Activated CD4-positive, alpha-beta T cell treated with anti-CD3 and anti-CD28 coated beads for 4 hours (primary cell): Measurements from ENCODE around the gene STX1B.
"Not testable (repeated sequence)": the region's sequence is repeated elsewhere in the genome, so short reads cannot be mapped to it uniquely, and the experiment has no call there.

Experiments used
- DNase-seq, 2 donors: peaks; one replicate each; pipeline ENCODE4 v3.0.0-alpha.2; 2020

The STX1B gene

DNA sequence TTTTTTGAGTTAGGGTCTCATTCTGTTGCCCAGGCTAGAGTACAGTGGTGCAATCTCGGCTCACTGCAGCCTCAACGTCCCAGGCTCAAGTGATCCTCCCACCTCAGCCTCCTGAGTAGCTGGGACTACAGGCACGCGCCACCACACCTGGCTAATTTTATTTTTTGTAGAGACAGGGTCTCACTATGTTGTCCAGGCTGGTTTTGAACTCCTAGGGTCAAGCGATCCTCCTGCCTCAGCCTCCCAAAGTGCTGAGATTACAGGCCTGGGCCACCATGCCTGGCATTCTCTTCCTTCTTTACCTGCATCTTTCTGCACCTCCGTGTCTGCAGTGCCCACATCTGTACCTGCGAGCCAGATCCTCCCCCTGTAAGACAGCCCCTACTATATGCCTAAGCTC is 1.4 kb upstream of the STX1B start:
- DNase-seq = not testable (repeated sequence)

DNA sequence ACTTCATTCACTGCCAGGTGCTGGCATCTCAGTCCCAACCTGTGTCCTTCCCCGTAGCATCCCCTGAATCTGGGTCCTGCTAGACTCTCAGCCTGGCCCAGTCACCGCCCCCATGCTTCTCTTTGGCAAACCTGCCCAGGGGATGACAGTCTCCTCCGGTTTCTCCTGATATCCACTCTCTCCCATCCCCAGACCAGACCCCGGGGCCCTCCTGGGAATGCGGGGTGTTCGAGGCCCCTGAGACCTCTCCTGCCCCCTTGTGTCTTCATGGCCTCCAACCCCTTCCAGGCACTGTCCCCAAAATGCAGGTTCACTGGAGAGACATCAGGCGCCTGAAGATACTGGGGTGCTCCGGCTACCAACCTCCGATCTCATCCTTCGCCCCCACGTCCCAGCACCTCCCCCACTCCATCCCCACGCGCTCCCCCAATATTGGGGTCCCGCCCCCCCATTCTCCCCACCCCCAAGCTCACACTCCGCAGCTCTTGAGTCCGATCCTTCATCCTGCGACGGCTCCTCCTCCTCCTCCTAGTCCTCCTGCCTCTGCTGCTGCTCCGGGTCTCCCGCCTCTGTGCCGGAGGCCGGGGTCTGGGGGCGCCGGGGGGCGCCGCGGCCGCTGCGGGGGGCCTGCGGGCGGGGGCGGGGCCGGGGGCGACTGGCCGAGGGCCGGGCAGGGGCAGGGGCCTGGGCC is 399 bp downstream of the STX1B start:
- no peak for DNase-seq

DNA sequence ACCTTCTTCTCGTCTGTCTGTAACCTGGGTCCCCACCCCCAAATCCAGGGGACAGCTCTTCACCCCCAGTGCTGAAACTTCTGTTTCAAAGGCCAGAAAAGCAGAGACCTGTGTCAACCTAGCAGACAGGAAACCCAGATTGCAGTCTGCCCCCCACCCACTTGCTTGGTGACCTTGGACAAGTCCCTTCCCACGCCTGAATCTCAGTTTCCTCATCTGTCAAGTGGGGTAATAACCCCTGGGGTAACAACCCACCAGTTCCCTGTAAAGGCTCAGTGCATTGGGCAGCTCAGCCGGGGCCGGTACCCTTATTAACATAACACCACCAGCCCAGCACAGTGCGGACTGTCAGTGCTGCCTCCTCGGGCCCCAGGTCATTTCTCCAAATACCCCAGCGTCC is 1.3 kb downstream of the STX1B start:
- DNase-seq = no peak

DNA sequence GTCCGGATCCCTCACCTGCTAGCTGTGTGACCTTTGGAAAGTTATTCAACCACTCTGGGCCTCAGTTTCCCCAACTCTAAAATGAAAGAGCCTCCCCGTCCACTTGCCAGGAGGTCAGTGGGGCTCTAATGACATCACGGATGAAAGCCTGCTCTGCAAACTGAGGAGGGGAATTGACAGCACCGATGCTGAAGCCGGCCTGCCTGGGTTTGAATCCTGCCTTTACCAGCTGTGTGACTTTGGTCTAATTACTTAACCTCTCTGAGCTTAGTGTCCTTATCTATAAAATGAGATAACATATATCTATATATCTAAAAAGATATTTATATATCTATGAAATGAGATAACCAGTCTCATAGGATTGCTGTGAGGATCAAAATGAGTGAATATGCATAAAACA is 1.9 kb downstream of the STX1B start:
- DNase-seq = no peak

DNA sequence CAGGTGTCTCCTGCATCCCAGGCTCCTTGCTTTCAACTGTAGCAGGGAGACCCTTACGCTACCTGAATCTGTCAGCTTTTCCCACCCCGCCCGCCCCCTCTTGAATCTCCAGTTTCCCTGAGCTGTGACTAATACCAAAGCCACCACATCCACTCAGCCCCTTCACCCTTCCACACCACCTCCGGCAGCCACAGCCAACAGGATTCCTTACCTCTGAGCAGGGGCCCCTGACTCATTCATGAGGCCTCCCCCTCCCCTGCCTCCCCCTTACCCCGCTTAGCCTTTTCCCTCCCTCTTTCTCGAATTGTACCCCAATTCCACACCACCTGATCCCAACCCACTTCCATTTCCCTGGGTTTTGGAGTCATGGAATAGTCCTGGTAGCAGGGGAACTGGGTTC is 2.3 kb downstream of the STX1B start:
- DNase-seq = no peak

DNA sequence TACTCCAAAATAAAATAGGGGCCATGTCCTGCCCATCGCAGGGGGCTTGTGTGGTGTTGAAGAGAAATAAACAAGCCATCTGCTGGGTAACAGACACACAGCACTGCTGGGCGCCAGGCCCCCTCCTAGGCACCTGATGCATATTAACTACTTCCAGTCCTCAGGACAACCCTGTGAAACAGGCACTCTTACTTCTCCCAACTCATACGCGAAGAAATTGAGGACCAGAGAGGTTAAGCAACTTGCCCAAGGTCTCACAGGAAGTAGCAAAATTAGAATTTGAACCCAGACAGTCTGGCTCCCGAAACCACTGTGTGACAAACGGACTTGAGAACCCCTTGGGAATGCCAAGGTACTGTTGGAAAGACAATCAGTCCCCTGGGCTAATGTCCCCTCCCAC is 2.8 kb downstream of the STX1B start:
- DNase-seq = no peak

DNA sequence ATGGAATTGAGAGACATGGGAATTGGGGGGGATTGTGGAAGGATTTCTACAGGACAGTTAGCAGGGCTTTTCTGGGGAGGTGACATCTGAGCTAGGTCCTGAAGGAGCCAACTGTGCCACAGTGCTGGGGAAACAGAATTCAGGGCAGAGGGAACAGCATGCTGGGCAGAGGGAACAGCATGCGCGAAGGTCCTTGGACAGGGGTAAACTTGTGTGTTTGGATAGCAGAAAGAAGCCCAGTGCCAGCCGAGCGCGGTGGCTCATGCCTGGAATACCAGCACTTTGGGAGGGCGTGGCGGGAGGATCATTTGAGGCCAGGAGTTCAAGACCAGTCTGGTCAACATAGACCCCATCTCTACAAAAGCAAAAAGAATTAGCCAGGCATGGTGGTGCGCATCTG is 3.8 kb downstream of the STX1B start:
- no peak for DNase-seq

DNA sequence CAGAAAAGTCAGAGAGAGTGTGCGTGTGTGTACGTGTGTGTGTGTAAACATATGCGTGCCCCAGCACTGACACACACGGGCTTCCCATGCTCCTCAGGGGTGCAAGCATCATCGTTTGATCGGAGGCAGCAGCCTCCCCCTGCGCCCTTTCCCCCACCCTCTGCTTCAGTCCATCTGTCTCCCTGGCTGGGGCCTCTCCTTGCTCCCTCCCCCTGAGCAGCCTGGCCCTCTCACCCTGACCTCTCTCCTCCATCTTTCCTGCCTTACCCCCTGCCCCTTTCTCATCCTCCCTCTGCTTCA is 4.4 kb downstream of the STX1B start:
- DNase-seq = no peak

DNA sequence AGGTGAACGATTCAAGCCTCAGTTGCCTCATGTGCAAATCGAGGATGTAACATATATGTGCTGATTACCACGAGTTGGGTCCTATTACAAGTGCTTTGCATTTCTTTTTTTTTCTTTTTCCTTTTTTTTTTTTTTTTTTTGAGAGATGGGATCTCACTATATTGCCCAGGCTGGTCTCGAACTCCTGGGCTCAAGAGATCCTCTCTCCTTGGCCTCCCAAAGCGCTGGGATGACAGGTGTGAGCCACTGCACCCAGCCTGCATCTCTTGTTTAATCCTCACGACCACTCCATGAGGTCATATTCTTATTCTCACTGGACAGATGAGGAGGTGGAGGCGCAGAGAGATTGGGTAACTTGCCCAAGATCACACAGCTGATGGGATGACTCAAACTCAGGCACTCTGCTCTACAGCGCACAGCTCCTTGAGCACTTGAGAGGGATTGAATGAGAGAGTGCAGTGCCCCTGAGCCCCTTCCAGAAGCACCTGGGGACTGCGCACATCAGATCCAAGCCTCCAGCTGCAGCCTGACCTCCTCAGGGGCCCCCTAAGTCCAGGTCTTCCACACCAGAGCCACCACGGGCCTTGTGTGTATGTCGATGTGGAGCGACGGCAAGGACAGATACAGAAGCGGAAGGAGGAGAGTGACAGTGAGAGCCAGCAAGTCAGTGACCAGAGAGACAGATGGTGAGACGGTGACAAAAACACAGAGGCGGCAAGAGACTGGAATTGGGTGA is 4.9 kb downstream of the STX1B start:
- no peak for DNase-seq

DNA sequence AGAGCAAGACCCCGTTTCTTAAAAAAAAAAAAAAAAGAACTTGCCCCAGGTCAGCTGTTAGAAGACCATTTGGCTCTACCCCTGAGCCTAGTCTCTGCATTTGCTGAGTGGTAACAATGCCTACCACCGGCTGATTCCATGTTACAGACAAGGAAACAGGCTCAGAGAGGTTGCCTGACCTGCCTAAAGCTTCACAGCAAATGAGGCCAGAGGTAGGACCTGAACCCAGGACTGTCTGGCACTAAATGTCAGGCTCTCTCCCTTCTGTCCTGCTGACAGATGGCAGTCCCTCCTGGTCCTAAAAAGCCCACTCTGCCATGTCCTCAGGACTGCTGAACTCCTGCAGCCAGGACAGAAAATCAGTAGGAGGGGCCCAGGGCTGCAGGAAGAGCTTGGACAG is 5.8 kb downstream of the STX1B start:
- DNase-seq = no peak

DNA sequence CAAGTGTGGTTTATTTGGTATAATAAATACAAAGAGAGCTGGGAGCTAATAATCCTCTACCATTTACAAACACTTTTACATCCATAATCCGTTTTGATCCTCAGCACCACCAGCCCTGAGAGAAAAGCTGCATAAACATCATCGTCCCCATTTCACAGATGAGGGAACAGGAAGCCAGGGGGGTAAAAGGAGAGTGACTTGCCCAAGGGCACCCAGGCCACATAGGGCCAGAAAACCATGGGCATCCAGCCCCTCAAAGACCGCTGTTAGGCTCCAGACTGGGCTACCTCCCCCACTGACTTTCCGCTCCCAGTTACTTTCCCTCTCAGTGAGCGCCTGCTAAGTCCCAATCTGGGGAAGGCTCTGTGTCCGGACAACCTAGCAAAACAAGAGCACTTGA is 6.7 kb downstream of the STX1B start:
- no peak for DNase-seq

DNA sequence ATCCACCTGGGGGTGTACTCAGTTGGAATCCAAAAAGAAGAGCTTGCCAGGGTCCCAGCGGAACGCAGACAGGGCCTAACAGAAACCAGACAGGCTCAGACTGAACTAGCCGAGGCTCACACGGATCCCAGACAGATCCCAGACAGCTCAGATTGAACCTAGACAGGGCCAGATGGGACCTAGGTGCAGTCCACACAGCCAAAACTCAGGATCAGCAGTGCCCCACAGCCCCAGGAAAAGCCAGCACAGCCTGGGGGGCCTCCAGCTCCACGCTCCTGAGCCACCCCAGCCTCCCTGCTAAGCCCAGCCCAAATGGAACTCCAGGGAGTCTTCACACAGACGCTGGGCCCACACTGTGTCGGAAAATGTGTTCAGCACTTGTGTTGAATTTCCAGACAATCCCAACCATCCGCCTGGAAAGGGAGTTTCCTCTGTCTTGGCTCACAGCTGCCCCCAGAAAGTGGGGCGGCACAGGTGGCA is 7.5 kb downstream of the STX1B start:
- no peak for DNase-seq

DNA sequence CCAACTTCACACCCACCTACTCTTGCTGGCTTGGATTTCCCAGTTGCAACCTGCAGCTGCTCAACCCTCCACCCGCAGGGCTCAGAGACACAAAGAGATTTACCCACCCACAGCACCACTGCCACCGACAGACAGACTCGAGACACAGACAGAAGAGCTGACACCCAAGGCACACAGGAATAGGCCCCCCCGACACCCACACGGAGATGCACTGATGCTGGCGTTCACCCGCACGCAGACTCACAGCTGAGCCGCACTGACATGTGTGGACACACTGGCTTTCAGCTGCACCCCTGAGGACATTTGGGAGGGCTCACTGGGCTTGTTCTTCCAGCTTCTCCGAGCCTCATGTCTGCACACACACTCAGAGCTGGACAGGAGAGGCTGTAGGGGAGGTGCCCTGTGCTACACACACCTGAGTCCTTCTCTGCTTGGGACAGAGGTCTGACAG is 8.2 kb downstream of the STX1B start:
- DNase-seq = no peak

DNA sequence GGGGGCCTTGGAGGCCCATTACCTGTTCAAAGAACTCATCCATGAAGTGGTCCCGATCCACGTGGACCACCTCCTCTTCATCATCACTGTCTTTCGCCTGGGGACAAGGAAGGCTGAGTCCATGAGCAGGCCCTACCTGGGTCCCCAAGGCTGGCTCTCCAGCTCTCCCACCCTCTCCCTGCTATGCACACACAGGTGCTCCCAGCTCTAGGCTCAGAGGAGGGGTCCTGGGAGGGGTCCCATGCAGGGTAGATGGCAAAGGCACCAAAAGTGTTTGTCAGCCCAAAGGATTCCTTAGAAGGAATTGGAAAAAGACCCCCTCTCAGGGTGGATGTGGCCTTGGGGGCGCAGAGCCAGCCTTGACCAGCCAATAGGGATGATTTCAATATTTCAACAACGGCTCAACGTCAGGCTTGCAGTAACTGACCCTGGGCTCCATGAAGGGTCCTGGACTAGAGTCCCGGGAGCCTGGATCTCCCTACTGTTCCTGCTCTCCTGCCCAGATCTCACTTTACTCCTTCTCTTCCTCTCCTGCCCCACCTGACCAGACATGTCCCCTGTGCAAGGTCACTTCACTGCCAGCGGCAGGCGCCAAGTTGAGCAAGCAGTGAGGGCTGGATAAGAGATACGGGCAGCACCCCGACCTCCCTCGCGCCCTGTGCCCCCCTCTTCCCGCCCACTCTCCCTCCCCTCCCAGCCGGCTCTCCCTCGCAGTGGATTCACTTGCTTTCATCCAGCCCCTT is 8.8 kb downstream of the STX1B start:
- no peak for DNase-seq

DNA sequence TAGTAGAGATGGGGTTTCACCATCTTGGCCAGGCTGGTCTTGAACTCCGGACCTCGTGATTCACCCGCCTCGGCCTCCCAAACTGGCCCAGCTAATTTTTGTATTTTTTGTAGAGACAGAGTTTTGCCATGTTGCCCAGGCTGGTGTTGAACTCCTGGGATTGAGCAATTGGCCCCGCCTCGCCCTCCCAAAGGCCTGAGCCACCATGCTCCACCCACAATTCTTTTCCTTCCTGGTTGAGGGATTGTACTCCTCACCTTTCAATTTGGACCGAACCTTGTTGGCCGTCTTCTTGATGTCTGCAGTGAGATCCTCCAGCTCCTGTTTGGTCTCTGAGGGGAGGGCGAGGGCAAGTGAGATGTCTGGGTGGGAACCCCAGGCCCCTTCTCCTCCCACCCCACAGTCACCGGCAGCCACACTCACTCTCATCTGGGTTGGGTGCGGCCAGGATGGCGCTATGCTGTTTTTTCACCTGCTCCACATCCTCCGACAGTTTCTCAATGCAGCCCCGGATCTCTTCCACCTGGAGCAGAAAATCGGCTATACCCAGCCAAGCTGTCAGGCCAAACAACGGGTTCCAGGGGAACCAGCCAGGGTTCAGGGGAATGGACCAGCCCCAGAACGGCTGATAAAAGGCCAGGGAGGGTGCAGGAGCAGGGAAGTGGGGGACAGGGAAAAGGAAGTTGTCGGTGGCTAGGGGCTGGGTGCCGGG is 9.6 kb downstream of the STX1B start:
- DNase-seq = no peak

DNA sequence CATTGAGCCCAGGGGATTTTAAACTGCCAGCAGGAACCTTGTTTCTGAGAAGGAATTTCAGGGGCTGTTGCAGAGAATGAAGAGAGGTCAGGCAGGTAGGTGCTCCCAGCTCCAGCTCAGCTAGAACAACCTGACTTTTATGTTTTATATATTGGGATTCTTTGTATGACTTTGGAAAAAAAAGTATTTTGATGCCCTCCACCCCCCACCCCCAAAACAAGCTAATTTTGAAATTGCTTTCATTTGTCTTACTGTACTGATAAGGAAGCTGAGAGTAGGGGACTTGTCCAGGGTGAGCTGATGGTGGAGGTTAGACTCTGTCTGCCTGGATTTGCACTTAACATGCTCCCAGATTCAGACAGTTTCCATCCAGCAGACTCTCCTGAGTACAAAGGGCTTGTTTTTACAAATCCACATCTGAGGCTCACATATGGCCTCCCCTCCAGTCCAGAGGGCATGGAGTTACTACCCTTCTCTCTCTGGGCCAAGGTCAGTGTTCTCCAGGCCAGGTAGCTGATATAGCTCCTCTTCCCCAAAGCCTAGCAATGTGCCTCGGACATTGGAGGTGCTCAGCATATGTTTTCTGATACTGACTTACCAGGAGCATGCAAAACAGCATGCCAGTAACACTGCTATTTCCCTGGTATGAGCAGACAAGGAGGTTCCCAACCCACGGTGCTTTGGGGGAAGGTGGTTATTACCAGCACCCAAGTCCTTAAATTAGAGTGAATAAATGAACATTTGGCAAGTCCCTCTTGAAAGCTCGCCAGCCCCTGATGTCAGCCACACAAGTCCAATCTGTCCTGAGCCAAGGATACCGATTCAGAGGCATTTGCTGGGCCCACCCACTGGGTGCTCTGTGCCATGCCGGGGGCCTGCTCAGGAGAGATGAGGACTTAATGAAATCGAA is 11.3 kb downstream of the STX1B start:
- no peak for DNase-seq

DNA sequence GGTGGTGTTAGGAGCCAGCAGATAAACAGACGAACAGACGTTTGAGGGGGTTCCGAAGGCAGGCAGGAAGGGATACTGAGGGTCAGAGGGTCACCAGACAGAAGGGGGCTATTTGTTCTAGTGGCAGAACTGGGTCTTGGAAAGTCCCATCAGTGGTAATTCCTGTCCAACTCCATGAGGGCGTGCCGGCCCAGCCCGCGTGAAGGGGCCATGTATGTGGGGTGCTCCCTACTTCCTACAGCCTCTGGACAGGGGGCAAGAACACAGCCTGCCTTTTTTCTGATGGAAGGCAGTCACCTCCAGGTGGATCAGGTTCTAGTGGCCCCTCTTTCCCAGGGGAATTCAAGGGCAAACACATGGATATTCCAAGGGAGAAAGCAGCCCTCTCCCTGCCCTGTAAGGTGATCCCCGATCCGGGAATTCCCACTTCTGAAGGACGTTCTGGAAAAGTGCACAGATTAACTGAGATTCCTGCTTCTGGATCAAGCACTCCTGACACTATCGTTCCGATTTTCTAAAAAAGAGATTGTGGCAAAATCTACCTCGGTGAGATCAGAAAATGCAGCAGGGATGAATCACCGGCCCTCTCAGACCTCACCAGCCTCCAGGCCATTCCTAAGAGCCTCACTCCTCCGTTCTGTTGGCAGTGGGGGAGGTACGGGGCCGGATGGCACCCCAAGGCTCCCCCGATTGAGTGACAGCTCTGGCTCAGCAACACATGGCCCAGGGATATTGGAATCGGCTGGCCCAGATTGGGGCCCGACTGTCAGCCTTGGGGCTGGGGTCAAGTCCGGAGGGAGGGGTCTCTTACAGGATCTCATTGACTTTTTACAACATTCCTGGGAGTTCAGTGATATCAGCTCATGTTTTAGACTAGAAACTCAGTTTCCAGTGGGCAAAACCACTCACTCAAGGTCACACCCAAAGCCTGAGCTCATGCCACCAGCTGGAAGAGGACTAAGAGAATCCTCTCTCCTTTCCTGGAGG is 12.4 kb downstream of the STX1B start:
- DNase-seq = no peak

DNA sequence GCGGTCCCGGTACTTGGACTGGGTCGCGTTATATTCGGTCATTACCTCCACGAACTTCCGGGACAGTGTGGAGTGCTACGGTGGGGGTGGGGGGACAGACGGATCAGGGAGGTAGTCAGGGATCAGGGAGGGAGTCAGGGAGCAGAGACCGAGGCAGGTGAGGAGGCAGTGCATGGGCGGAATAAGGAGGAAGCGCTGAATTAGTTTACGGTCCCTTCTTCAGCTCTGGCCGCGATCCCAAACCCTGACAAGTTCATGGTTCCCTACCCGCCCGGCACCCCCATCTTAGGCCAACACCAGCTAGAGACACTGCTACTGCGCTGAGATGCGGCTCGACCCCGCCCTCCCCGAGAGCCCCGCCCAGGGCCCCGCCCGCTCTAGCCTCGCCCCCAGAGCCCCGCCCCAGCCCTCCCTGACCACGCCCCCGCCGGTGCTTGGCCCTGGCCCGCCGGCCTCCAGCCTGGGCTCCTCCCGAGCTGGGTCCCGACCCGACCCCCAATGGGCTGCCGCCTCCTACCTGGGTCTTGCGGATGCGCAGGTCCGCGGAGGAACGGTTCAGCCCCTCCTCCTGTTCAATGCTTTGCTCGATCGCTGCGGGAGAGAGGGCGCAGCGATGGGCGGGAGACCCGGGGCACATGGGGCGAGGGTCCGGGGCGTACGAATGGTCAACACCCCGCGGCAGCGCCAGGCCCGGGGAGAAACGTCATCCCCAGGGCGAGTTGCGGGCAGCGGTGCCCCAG is 13.3 kb downstream of the STX1B start:
- peak; percentile 77 to 78 for DNase-seq

DNA sequence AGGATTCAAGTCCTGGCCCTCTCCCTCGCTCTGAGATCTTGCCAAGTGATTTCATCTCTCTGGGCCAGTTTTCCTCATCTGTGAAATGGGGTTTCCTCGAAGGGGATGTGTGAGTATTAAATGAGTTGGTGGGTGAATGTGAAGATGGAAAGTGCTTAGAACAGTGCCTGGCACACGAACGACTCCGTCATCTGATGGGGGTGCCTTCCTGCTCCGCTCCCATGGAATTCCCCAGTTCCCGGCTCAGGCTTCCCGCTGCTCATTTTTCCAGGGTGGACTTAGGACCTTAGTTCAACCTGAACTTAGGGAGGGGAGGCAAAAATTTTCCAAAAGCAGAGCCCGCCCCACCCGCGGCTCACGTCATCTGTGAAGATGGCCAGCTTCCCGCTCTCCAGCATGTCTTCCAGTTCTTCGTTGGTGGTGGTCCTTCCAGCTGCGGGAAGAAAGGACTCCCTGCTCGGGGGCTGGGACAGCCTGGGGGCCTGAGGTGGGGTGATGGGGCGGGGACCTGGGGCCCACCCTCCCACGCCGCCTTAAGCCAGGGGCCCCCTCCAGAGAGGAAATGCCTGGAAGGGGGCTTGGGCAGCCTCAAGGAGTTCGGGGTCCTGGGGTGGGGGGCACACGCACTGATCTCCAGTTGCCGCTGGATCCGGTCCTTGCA is 14.0 kb downstream of the STX1B start:
- no peak for DNase-seq

DNA sequence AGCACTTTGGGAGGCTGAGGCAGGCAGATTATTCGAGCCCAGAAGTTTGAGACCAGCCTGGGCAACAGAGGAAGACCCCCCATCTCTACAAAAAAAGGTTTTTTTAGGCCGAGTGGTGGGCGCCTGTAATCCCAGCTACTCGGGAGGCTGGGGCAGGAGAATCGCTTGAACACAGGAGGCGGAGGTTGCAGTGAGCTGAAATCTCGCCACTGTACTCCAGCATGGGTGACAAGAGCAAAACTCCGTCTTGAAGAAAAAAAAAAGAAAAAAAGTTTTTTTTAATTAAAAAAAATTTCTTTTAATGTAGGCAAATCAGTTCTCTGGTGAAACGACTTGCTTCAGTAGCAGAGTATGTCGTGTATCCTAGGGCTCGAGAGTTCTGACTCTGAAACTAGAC is 14.5 kb downstream of the STX1B start:
- no peak for DNase-seq
